Activated CD8-positive, alpha-beta memory T cell treated with anti-CD3 and anti-CD28 coated beads for 36 hours (primary cell): Measurements from ENCODE around the gene TYMS. TPM values are rescaled to one million over a fixed set of nuclear protein-coding genes. Genes with fewer than 3 reads are reported as not detected.

ENCODE experiments used
- CTCF ChIA-PET: fragments of 350-600 bp; sonication (Branson Sonifier 250); formaldehyde crosslinking; loops from one replicate; lab custom pipeline; 2021; ENCODE audit warnings: antibody characterized with exemption; lab: Charles Lee
- POLR2A ChIA-PET: fragments of 350-600 bp; sonication (Branson Sonifier 250); formaldehyde crosslinking; loops from one replicate; lab custom pipeline; 2021; ENCODE audit warnings: antibody characterized with exemption; lab: Charles Lee
- total RNA-seq, 2 experiments: library from RNA; stranded (reverse); gene quantifications; one replicate each; pipeline ENCODE4 v1.2.3, GENCODE V29; 2021

The TYMS gene
- total RNA-seq: 100 to 1,000 TPM; 314 to 318 TPM

DNA sequence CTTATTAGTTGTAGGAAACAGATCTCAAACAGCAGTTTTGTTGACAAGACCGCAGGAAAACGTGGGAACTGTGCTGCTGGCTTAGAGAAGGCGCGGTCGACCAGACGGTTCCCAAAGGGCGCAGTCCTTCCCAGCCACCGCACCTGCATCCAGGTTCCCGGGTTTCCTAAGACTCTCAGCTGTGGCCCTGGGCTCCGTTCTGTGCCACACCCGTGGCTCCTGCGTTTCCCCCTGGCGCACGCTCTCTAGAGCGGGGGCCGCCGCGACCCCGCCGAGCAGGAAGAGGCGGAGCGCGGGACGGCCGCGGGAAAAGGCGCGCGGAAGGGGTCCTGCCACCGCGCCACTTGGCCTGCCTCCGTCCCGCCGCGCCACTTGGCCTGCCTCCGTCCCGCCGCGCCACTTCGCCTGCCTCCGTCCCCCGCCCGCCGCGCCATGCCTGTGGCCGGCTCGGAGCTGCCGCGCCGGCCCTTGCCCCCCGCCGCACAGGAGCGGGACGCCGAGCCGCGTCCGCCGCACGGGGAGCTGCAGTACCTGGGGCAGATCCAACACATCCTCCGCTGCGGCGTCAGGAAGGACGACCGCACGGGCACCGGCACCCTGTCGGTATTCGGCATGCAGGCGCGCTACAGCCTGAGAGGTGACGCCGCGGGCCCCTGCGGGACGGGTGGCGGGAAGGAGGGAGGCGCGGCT is at the start of gene TYMS:
TSS of gene TYMS (plus strand) at position 343 of the 690 bp plus-strand sequence. CDS start at position 433, 90 bp downstream.
- POLR2A ChIA-PET: interaction anchor here (0.6 to 2.0 kb wide), 5 partner anchors 14 to 389 kb away, joined by 3 to 9 read pairs (median 4); partner anchors contain the start of gene THOC1
- CTCF ChIA-PET: interaction anchor here (0.6 to 1.6 kb wide), 3 partner anchors 24 to 173 kb away, joined by 4 to 5 read pairs (median 4); no protein-coding TSS in a partner anchor

GRCh38 chr18:607930-608329 is 49.5 kb upstream of the TYMS start:
- CTCF ChIA-PET: no interaction called here
- POLR2A ChIA-PET: no interaction called here

GRCh38 chr18:610214-610928 is 47.1 kb upstream of the TYMS start:
- POLR2A ChIA-PET: no interaction called here
- CTCF ChIA-PET: no interaction called here

DNA sequence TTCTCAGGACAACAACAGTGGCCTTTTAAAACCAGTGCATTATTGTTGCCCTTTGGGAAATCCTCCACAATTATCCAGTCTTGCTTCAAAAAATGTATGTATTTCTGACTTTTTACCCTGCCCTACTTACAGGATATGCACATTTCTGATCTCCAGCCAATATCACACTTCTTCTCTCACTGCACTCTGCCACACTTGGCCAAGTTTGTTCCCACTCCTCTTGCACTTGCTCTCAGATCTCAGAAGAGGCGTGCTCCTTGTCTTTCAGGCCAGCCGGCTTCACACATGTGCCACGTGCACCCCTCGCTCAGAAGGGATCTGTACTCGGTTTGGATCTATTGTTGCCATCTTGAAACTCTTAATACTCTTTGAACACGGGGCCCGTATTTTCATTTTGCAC is 45.3 kb upstream of the TYMS start:
- ChIA-PET CTCF (no interaction called here), POLR2A (no interaction called here)

DNA sequence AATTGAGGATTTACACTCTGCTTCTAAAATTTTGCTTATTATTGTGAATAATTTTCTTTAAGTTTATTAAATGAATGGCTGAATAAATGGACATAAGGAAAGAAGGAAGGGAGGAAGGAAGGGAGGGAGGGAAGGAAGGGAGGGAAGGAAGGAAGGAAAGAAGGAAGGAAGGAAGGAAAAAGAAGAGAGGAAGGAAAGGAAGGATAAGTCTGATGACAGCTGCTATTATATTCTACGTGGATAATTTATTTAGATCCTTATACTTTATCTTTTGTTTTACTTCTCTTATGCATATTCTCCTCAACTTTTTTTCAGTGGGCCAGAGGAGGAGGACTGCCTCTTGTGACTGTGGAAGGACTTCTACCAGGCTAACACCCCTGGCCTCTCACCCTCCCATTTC is 43.3 kb upstream of the TYMS start:
- CTCF ChIA-PET: no interaction called here
- POLR2A ChIA-PET: no interaction called here

DNA sequence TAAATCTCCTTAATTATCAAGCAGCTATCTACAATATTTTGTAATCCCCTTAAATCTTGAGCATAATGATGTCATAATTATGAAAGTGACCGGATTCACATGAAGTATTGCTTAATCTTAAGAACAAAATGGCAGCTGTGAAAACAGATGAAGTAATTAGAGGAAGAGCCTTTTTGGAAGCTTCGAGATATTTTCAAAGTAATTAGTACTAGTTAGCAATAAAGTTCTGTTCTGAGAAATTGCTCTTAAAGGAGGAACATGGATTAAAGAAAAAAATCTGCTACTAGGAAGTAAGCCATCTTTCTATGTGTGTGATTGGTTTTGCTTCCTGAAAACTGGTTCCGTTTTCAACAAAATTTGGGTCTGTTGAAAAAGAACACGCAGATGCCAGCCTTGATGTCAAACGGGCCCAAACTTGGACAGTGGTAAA is 42.3 kb upstream of the TYMS start:
- CTCF ChIA-PET: no interaction called here
- POLR2A ChIA-PET: no interaction called here

DNA sequence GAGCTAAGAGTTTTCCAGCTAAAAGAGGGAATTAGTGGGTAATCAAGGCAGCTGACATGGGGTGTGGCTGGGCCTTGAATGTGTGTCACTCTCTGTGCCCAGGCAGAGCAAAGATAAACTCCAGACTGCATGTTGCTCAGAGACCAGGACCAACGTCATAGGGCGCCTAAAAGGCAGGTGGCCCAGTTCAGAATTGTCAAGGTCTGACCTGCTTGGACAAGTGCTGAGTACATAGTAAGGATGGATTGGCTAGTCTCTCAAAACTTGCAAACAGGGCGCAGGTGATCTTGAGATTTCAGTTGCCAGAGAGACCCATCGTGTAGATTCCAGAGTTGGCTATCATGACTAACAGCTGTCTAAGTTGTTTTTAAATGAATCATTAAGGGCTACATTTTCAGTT is 41.7 kb upstream of the TYMS start:
- CTCF ChIA-PET: no interaction called here

DNA sequence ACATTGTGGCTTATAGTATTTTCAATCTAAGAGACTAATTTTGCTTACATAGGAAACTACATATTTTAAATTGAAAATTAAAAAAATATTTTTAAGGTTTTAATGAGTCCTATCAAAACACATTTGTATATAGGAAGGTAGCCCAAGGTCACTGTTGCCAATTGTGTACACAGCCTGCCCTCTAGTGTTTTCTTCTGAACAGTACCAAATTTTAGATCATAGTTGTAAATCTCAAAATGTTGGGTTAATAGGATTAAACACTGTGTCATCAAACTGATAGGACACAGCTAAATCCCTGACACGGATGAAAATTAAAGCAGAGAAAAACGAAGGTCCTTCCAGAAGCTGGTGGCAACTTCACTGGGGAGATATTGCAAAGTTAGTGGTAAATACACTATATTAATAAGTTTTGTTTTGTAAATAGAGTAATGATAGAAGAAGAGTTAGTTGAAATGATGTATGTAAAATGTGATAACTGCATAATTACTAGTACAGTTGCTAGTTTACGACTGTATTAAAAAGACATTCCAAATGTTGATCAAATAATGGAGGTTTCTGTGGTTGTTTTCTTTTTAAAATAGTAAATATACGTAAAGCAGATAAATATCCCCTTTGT is 41.0 kb upstream of the TYMS start:
- ChIA-PET POLR2A (no interaction called here), CTCF (no interaction called here)

More for the DNA sequence above, 41.7 kb upstream of the TYMS start:
- POLR2A ChIA-PET: no interaction called here

- ChIA-PET POLR2A (no interaction called here), CTCF (no interaction called here)
Measured at GRCh38 chr18:617970-618504, 39.4 kb upstream of the TYMS start.

DNA sequence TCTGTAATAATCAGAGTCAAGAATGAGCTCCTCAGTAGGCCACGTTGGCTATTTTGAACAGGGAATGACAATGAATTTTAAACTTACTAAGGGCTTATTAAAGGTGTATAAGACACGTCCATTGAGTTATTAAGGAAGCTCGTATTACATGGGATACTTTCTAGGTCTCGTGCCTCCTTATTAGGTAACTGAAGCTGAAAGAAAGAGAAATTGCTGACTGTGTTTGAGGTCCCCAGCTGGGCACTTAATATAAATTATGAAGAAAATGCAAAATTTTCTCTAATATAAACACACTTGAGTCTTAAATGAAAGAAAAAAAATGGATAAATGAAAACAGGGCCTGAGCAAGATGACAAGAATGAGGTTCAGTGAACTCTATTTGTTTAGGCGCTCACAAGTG is 38.8 kb upstream of the TYMS start:
- POLR2A ChIA-PET: no interaction called here
- CTCF ChIA-PET: no interaction called here

GRCh38 chr18:621291-622043 is 36.0 kb upstream of the TYMS start:
- POLR2A ChIA-PET: no interaction called here
- CTCF ChIA-PET: interaction anchor here (0.6 to 1.3 kb wide), 3 partner anchors 10 to 210 kb away, joined by 3 read pairs; no protein-coding TSS in a partner anchor

DNA sequence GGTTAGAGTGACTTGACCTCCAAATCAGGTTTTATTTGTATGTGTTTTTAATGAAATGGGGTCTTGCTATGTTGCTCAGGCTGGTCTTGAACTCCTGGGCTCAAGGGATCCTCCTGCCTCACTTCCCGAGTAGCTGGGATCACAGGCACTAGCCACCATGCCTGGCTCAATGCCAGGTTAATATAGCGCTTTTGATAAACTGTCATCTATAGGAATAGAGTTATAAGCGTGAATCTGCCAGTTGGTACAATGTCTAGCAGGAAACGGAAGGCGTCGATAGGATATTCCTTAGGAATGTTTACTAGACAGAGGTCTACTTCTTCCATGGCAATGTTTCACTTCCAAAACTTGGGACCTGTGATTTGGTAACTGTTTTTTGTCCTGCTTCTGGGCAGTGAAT is 35.2 kb upstream of the TYMS start:
- ChIA-PET POLR2A (no interaction called here), CTCF (no interaction called here)

- CTCF ChIA-PET: interaction anchor here (0.6 to 3.1 kb wide), 9 partner anchors 8 to 216 kb away, joined by 3 to 16 read pairs (median 4); no protein-coding TSS in a partner anchor
- POLR2A ChIA-PET: no interaction called here
Measured at GRCh38 chr18:623761-624620, 33.5 kb upstream of the TYMS start.

- ChIA-PET POLR2A (no interaction called here), CTCF (interaction anchor here (0.5 to 1.1 kb wide), 2 partner anchors 105 to 212 kb away, joined by 3 read pairs; no protein-coding TSS in a partner anchor)
Measured at GRCh38 chr18:627231-627630, 30.2 kb upstream of the TYMS start.

- POLR2A ChIA-PET: no interaction called here
- CTCF ChIA-PET: no interaction called here
Measured at GRCh38 chr18:629269-630150, 27.9 kb upstream of the TYMS start.

DNA sequence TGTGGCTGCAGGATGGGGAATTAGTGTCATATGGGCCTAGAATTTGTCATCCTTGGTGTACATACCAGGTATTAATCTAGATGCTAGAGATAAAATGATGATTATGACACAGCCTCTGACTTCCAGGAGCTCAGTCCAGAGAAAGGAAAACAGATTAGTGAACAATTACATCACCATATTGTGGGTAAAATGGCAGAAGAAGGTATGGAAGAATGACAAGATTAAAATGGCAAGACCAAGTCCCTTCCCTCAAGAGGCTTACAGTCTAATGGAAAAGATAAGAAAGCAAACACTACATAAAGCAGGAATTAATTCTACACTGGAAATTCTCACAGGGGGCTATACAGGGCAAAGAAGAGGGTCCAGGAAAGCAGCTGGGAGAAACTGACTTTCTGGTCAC is 25.9 kb upstream of the TYMS start:
- ChIA-PET POLR2A (no interaction called here), CTCF (interaction anchor here (1.2 kb wide), 2 partner anchors 11 to 42 kb away, joined by 3 read pairs; no protein-coding TSS in a partner anchor)

GRCh38 chr18:634551-635045 is 22.9 kb upstream of the TYMS start:
- CTCF ChIA-PET: interaction anchor here (1.1 kb wide), 1 partner anchor 11 kb away, joined by 3 read pairs; no protein-coding TSS in a partner anchor
- POLR2A ChIA-PET: no interaction called here
